Activated CD8-positive, alpha-beta T cell treated with anti-CD3 and anti-CD28 coated beads for 36 hours (primary cell): Measurements from ENCODE around the gene DTNBP1. TPM values are rescaled to one million over a fixed set of nuclear protein-coding genes. Genes with fewer than 3 reads are reported as not detected.

Experiments
- ATAC-seq: fragments of 200-7000 bp; cut with Tn5 transposase; one replicate; pipeline ENCODE4 v1.10.0; 2021; ENCODE audit warnings: mild to moderate bottlenecking, moderate library complexity
- CTCF ChIA-PET: fragments of 350-600 bp; sonication (Branson Sonifier 250); formaldehyde crosslinking; loops from one replicate; lab custom pipeline; 2021; ENCODE audit warnings: antibody characterized with exemption; lab: Charles Lee
- POLR2A ChIA-PET: fragments of 350-600 bp; sonication (Branson Sonifier 250); formaldehyde crosslinking; loops from one replicate; lab custom pipeline; 2021; ENCODE audit warnings: antibody characterized with exemption; lab: Charles Lee
- DNase-seq: peaks from one replicate; pipeline ENCODE4 v3.0.0-alpha.2; 2020
- H3K27ac Mint-ChIP-seq: one replicate; pipeline ENCODE4 v1.8.0; 2021; ENCODE audit warnings: mild to moderate bottlenecking, mixed read lengths
- H3K27me3 Mint-ChIP-seq: one replicate; pipeline ENCODE4 v1.8.0; 2021; ENCODE audit warnings: mixed read lengths
- H3K36me3 Mint-ChIP-seq: one replicate; pipeline ENCODE4 v1.8.0; 2021; ENCODE audit warnings: low read depth, mixed read lengths
- H3K4me1 Mint-ChIP-seq: one replicate; pipeline ENCODE4 v1.8.0; 2021; ENCODE audit warnings: low read depth, mixed read lengths
- H3K4me3 Mint-ChIP-seq: one replicate; pipeline ENCODE4 v1.8.0; 2021; ENCODE audit warnings: mild to moderate bottlenecking, moderate library complexity, mixed read lengths
- H3K9me3 Mint-ChIP-seq: one replicate; pipeline ENCODE4 v1.8.0; 2021; ENCODE audit warnings: mixed read lengths
- intact Hi-C: fragments of 100-400 bp; cut with micrococcal nuclease; formaldehyde crosslinking; loops from one replicate; pipeline ENCODE4 v1.10.0; 2022
- total RNA-seq, 2 experiments: library from RNA; stranded (reverse); gene quantifications; one replicate each; pipeline ENCODE4 v1.2.3, GENCODE V29; 2021
- TF ChIP-seq, protein P1 (sequence below): fragments of 200-600 bp; IDR thresholded peaks from one replicate; pipeline ENCODE4 v1.8.0; 2022; ENCODE audit warnings: antibody characterized with exemption, mild to moderate bottlenecking

The DTNBP1 gene
- total RNA-seq, 2 experiments from 2014 or later: 12.6 to 14.6 TPM

DNA sequence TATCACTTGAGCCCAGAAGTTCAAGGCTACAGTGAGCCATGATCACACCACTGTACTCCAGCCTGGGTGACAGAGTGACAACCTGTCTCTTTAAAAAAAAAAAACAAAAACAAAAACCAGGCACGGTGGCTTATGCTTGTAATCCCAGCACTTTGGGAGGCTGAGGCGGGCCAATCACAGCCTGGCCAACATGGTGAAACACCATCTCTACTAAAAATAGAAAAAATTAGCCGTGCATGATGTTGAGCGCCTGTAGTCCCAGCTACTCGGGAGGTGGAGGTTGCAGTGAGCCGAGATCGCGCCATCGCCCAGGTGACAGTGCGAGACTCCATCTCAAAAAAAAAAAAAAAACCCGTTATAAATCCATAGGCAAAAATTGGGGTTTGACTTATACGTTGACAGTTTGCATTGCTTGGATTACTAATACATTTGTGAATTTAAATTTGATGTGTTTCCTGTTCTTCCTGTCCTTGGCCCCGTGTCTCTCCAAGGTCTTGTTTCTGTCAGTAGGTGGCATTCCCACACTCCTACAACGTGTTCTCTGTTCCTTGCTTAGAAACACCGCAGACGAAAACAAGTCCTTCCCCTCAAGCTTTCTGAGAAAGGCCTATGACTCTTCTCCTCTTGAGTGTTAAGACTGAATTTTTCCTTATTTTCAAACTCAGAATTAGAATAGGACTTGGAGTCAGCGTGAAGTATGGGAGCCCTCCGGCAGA lies 147.0 kb downstream of the DTNBP1 start:
- Mint-ChIP-seq H3K36me3 (peaks cover 54% of the 10 kb centered on the region), H3K4me1 (no peaks in the 10 kb centered on the region), H3K4me3 (no peak overlapping the region), H3K27me3 (no peaks in the 10 kb centered on the region), H3K27ac (no peak overlapping the region), H3K9me3 (no peaks in the 10 kb centered on the region)
- ChIA-PET CTCF (interaction anchor here (1.2 kb wide), 1 partner anchor 108 kb away, joined by 3 read pairs; no protein-coding TSS in a partner anchor), POLR2A (no interaction called here)
- intact Hi-C loops: no loop called here
- ATAC-seq (no peak), DNase-seq (no peak)
- TF ChIP-seq, protein P1, sequence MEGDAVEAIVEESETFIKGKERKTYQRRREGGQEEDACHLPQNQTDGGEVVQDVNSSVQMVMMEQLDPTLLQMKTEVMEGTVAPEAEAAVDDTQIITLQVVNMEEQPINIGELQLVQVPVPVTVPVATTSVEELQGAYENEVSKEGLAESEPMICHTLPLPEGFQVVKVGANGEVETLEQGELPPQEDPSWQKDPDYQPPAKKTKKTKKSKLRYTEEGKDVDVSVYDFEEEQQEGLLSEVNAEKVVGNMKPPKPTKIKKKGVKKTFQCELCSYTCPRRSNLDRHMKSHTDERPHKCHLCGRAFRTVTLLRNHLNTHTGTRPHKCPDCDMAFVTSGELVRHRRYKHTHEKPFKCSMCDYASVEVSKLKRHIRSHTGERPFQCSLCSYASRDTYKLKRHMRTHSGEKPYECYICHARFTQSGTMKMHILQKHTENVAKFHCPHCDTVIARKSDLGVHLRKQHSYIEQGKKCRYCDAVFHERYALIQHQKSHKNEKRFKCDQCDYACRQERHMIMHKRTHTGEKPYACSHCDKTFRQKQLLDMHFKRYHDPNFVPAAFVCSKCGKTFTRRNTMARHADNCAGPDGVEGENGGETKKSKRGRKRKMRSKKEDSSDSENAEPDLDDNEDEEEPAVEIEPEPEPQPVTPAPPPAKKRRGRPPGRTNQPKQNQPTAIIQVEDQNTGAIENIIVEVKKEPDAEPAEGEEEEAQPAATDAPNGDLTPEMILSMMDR: no peak

DNA sequence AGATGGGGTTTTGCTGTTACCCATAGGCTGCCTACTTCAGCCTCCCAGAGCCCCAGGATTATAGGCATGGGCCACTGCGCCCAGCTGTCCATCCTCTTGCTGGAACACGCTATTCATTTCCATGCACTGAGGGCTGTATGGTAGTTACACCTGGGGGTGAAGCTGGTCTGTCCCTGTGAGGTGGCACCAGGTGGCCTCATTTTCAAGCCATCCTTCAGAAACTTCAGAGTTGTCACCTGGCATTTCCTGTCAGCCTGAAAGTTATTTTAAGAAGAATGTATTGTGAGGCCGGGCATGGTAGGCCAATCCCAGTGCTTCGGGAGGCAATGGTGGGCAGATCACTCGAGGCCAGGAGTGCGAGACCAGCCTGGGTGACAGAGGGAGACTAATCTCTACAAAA lies 147.6 kb downstream of the DTNBP1 start:
- Mint-ChIP-seq H3K9me3 (no peaks in the 10 kb centered on the region), H3K27ac (peak overlapping the region; percentile 73), H3K36me3 (peaks cover 54% of the 10 kb centered on the region), H3K4me1 (no peaks in the 10 kb centered on the region), H3K4me3 (no peak overlapping the region), H3K27me3 (no peaks in the 10 kb centered on the region)
- ChIA-PET POLR2A (no interaction called here), CTCF (no interaction called here)
- TF ChIP-seq, protein P1: no peak
- ATAC-seq: no peak
- intact Hi-C loops: no loop called here
- DNase-seq: no peak

DNA sequence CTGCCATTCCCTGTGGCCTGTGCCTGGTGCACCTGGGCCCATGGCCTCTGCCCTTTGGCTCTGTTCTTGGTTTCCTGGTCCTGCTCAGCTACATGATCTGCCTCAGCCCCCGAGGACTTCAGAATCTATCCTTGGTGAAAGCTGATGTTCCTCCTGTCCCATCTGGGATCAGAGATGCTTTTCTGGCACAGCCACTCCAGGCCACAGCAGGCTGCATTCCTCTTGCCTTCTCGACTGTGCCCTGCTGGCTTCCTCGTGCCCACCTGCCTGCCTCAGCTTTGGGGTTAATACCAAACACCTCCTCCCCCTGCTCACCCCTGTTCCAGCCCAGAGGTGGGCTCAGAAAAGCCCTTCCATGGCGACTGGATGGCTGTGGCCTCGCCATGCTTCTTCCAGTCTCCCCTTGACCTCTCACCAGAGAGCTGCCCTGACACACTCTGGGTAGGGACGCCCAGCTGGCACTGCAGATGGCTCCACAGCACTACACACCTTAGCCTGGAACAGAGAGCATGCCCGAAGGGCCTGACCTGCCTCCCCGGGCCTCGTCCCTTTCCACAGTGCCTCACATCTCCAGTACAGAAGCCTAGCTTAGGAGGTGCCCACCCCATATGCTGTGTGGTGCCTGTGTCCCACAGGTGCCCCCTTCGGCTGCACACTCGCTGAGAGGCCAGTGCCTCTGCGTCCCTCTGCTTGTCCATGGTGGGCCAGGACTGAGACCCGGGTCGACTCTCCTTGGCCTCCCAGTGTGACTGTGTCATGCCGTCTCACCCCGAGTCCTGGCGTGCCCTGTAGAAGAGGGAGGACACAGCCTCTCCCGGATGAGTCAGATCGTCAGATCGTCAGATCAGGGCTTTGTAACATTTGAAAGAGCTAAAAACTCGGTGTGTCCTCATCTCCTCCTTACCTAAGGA lies 148.8 kb downstream of the DTNBP1 start:
- peak overlapping the region; percentile 38 for H3K27ac Mint-ChIP-seq
- ChIA-PET POLR2A (interaction anchor here (0.5 to 1.7 kb wide), 2 partner anchors 13 to 114 kb away, joined by 3 to 4 read pairs; no protein-coding TSS in a partner anchor), CTCF (no interaction called here)
- peaks cover 45% of the 10 kb centered on the region for H3K36me3 Mint-ChIP-seq
- ATAC-seq (no peak), DNase-seq (no peak)
- no peaks in the 10 kb centered on the region for H3K4me1 Mint-ChIP-seq
- TF ChIP-seq, protein P1: no peak
- H3K4me3 Mint-ChIP-seq: no peak overlapping the region
- no peaks in the 10 kb centered on the region for H3K9me3 Mint-ChIP-seq
- intact Hi-C loops: no loop called here
- no peaks in the 10 kb centered on the region for H3K27me3 Mint-ChIP-seq

DNA sequence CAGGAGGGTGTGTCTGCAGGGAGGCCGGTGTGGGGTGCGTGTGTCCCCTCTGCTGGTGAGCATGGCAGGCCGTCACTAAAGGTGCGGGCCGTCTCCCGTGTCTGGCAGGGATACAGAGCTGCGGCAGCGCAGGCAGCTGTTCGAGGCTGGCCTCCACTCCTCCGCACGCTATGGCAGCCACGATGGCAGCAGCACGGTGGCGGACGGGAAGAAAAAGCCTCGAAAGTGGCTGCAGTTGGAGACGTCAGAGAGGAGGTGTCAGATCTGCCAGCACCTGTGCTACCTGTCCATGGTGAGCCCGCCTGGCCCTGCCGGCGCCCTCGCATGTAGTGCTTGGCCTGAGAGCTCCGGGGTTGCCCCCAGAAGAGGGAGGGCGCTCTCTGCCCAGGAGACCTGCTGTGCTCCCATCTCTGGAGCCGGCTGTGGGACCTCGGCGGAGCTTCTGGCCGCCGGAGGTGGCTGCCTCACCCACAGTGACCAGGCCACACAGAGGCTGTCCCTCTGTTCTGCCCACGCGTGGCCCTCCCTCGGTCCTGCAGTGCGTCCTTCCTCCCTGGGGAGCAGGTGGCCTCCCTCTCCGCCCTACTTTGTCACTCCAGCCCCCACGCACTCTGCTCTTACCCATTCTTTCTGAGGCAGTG lies 149.6 kb downstream of the DTNBP1 start:
- DNase-seq: no peak
- ATAC-seq: no peak
- Mint-ChIP-seq H3K27ac (no peak overlapping the region), H3K36me3 (peaks cover 50% of the 10 kb centered on the region), H3K27me3 (no peaks in the 10 kb centered on the region), H3K9me3 (no peaks in the 10 kb centered on the region), H3K4me3 (no peak overlapping the region), H3K4me1 (no peaks in the 10 kb centered on the region)
- intact Hi-C loops: no loop called here
- TF ChIP-seq, protein P1: no peak
- ChIA-PET POLR2A (interaction anchor here (0.5 to 1.7 kb wide), 2 partner anchors 14 to 113 kb away, joined by 3 to 4 read pairs; no protein-coding TSS in a partner anchor), CTCF (no interaction called here)
